HG02943 (cell line): ENCODE measurements around the gene BMPR1A.
"Not testable (repeated sequence)": the region's sequence is repeated elsewhere in the genome, so short reads cannot be mapped to it uniquely, and the experiment has no call there.

ENCODE experiments used
- ATAC-seq: cut with Tn5 transposase; IDR thresholded peaks from one replicate; pipeline ENCODE4 v1.9.1; 2021; ENCODE audit warnings: mild to moderate bottlenecking, low read depth, moderate library complexity; ENCODE audit not compliant: unreplicated experiment

BMPR1A gene

GRCh38 chr10:86950349-86950748, 193.9 kb downstream of the BMPR1A start:
- no peak for ATAC-seq

- no peak for ATAC-seq
These were observed 194.9 kb downstream of the BMPR1A start for GRCh38 chr10:86951184-86951761.

- ATAC-seq = no peak
These were observed 195.7 kb downstream of the BMPR1A start for GRCh38 chr10:86952106-86952505.

GRCh38 chr10:86952697-86953096, 196.3 kb downstream of the BMPR1A start:
- not testable (repeated sequence) for ATAC-seq

DNA sequence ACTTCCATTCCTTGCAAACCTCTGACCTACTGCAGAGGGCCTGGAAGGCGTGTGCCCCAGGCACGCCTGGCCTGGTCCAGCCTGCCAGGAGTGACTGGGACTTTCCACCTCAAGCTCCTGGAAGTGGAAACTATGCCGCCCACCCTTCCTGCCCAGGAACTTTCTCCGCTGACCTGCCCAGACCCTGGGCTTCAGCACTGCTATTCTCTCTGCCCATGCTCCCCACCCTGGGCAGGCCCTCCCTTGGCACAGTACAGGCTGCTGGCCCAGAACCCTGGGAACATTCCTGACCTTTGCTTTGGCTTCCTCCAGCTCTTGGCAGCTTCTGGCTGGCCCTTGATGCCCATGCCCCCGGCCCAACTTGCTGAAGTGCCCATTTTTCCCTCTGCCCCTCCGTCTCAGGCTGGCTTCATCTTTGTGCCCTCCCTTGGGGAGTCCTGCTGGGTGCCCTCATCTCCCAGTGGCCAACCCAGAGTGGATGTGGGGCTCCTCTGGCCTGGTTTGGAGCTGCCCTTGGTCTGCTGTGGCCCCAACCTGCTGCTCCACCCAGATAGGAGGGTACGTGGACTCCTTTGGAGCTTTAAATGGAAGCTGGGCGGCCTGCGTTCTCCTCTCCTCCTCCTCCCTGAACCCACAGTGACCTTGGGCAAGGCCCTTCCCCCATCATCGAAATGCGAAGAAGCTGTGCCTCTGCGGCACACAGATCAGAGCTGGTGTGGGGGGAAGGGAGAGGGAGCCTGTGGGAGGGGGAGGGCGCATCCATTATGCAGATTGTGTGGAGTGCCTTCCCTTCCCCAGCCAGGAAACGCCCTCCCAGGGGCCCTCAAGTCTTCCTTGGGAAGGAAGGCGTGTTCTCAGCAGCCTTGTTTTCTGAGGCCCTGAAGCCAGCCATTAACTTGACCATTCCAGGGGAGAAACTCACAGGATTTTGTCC, 197.6 kb downstream of the BMPR1A start:
- no peak for ATAC-seq

DNA sequence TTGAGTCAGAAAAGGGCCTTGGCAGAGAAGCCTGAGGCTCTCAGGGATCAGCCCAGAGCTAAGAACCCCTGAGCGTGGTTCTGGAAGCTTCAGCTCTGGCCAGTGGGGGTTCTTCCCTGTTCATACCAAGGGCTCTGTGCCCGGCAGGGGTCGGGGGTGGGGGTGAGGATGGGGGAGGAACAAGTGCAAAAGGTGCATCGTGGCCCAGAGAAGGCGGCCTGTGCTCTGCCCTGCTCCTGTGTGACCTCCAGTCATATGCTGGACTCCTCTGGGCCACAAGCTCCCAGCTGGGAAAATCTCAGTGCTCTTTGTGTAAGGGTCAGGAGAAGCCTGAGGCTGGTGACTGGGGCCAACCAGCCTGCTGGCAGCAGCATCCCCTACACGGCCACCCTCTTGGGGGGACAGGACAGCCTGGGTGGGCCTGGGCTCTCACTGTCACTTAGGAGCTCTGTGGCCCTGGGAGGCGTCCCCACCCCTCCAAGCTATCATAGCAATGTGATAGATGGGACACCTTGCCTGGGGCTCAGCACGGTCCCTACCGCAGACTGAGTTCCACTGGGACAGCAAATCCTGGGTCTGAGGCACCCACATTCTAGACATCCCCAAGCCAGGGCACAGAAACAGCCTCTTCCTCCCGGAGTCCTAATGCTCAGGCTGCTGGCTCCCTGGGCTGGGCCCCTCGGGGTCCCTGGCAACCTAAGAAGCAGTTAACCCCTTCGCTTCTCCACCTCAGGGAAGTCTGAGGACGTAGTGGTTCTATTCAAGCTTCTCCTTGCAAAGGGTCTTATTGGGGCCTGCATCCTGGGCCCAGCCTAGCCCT, 198.5 kb downstream of the BMPR1A start:
- no peak for ATAC-seq

DNA sequence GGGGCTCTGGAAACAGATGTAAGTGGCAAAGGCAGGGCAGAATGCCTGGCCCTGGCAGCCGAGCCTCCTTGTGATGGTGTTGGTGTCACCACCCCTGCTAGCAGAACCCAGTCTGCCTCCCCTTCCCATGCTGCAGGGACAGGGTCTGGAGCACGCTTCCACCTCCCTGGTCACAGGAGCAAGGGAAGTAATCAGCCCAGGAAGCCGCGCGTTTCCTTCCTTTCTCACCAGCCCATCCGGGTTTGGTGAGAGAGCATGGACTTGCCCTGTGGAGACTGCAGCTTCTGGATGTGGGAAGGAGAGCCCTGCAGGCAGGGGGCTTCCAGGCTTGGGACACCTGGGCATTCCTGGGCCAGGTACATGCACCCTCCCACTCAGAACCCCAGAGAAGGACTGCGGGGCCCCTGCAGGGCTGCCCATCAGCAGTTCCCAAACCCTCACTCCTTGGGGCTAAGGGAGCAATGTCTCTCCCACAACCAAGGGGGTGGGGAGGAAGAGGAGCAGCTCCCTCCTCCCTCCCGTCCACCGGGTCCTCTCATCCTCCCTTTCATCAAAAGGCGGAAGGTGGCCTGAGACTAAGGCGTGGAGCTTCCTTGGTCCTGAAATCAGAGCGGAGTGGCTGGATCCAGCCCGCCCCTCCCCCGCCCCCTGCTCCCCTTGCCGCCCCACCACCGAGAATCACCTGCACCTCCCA, 199.2 kb downstream of the BMPR1A start:
- no peak for ATAC-seq

DNA sequence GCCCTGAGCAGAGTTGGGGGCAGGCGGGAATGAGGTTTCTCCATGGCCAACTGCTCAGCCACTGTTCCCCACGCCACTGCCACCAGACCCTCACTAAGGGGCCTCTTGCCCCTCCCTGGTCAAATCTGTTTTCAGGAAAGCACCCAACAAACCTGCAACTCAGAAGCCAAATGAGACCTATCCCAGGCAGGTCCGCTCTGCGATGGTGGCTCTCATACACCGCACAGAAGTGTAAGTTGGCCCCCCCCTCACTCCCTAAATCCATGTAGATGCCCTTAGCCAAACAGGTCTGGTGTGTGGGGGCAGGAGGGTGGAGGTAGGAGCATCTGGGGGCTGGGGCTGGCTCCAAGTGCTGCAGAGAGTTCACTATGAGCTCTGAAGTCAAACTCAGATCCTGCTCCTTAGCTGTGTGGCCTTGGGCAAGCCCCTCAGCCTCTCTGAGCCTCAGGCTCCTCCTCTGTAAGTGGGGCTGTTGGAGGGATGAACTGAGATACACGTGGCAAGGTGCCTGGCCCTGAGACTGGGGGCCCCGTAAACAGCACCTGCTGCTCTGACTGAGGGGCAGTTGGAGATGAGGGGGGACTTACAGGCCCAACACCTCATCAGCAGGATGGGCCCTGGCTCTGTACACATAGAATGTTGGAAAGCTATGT, 199.9 kb downstream of the BMPR1A start:
- no peak for ATAC-seq

DNA sequence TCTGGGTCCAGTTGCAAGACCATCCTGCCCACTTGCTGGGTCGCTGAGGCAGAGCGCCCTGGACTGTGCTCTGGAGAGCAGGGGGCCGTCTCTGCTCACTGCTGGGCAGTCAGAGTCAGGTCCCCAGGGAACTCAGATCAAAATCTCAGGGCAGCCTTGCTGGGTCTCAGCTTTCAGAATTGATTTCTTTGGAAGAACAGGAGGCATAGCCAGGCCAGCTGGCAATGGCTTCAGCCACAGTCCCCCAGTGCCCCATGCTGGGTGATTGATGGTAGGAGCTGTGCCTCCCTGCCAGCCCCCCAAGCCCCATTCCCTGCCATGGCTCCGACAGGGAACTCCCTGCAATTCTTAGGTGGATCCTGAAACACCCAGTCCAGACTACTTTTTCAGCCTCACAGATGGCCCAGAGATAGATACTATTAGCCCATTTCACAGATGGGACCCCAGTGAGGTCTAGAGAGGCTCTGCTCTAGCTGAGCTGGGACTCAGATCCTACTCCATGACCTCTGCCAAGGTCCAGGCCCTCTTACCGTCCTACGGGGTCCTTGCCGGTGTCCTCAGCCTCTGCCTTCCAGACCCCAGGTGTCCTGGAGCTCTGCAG, 200.5 kb downstream of the BMPR1A start:
- ATAC-seq = no peak

DNA sequence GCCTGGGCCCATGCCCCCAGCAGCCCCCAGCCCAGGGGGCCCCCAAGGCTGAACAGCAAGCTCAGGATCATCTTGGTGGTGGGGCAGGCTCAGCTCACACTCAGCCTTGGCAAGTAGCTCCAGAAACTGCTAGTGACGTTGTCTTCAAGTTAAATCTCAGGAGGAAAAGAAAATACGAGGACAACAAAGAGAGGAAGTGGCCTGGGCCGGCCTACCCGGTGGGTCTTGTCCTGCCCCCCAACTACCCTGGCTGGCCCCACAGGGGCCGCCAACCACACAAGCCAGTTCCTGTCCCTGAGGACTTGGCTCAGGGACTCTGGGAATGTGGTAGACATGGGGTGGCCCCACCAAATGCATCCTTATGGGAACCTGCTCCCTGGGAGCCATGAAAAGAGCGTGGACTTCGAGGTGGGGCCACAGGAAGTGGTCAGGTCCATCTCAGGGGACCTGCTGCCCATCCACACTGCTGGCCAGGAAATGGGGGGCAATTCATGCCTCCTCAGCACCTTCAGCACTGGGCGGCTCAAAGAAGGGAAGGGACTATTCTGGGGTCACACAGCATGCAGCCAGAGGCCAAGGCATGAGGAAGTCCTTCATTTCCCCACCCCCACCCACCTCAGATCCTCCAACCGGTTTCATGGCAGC, 201.2 kb downstream of the BMPR1A start, which contains the start of gene MMRN2:
Gene MMRN2 (minus strand): TSS at position 145 of the 645 bp plus-strand sequence. CDS start 74 bp downstream, at position 71.
- ATAC-seq = no peak

- no peak for ATAC-seq
These were observed 201.9 kb downstream of the BMPR1A start, which contains the start of gene SNCG for GRCh38 chr10:86958116-86958900. TSS of gene SNCG (plus strand) at chr10:86958599. CDS start at chr10:86958698, 99 bp downstream.

GRCh38 chr10:86958901-86959736, 202.7 kb downstream of the BMPR1A start:
- ATAC-seq = no peak

DNA sequence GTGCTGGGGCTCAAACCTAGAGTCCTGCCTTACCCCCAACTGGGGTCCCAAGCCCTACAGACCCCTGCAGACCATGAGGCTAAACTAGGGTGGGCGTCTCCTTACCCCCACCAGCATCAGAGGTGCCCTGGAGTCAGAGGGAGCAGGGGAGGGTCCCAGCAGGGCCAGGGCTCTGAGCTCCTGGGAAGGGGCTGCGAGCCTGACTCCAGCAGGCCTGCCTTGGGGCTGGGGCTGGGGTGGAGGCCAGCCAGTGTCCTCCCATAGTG, 203.3 kb downstream of the BMPR1A start:
- ATAC-seq = no peak

DNA sequence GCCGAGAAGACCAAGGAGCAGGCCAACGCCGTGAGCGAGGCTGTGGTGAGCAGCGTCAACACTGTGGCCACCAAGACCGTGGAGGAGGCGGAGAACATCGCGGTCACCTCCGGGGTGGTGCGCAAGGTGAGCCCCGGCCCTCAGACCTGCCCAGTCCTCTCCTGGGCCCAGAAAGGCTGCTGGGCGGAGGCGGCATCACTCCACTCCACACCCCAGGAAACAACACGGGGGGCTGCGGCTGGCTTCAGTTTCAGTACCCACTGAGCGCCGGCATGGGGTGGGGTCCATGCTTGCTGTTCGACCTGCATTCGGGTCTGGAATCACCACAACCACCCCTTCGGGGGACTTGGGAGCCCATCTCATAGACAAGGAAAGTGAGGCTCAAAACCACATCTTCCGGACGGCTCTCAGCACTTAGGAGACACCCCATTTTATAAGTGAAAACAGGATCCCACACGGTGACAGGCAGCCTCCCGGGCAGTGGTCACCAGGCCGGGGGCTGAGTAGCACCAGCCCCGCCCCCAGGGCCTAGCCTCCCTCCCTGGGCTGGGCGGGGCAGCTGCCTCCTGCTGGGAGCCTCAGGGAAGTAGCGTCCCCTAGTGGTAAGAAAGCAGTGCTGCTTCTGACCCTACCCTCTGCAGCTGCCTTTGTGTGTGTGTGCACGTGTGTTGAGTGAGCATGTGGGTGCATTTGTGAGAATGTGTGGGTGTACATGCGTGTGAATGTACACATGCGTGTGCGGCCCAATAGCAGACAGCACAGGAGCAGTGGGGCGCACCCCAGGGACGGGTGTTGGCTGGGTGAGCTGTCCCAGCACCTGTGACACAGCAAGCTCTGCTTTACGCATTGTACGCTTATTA, 203.8 kb downstream of the BMPR1A start:
- no peak for ATAC-seq

GRCh38 chr10:86960863-86961434, 204.5 kb downstream of the BMPR1A start:
- ATAC-seq = no peak

- no peak for ATAC-seq
These were observed 205.2 kb downstream of the BMPR1A start for GRCh38 chr10:86961481-86962091.
